ENCODE measurements around the gene S100A9. TPM values are rescaled to one million over a fixed set of nuclear protein-coding genes. Genes with fewer than 3 reads are reported as not detected.

Gene S100A9
- total and polyA plus RNA-seq, 2 experiments from 2014 or later: not detected

- Histone ChIP-seq H3K36me3 (ENCODE audit: insufficient read depth) (no peaks in the 10 kb centered on the region), H4K20me1 (replicated peaks; ENCODE audit: insufficient read depth) (no peaks in the 10 kb centered on the region), H3F3A (replicated peaks; ENCODE audit: low read depth) (no peaks in the 10 kb centered on the region), H3K27me3 (ENCODE audit: insufficient read depth) (peaks cover 9% of the 10 kb centered on the region; the same call in 1 of the 2 replicates), H3K27ac (ENCODE audit: low read depth) (no peak overlapping the region), H3K4me2 (no peak overlapping the region), H3K79me2 (replicated peaks; ENCODE audit: insufficient read depth) (no peaks in the 10 kb centered on the region), H3K4me1 (ENCODE audit: insufficient read depth) (no peaks in the 10 kb centered on the region), H3K9me2 (ENCODE audit: insufficient read depth) (0 out of 2 replicates have a peak, but pooled peaks cover 3% of the 10 kb centered on the region), H3K4me3 (no peak overlapping the region), H2AFZ (no peak overlapping the region)
- Mint-ChIP-seq H3K4me1 (peaks cover 13% of the 10 kb centered on the region), H3K4me3 (no peak overlapping the region), H3K27me3 (ENCODE audit: insufficient read depth, low read depth, poor library complexity) (peaks cover 21% of the 10 kb centered on the region), H3K27ac (no peak overlapping the region), H3K9me3 (peaks cover 7% of the 10 kb centered on the region), H3K36me3 (ENCODE audit: low read depth) (peaks cover 2% of the 10 kb centered on the region)
- peak; percentile 44 for DNase-seq (ENCODE audit: low spot score)
- ATAC-seq: peak; percentile 49
- TF ChIP-seq REST (IDR thresholded peaks at IDR 0.05; ENCODE audit: unreplicated experiment) (no peak), ZNF331 (CRISPR knock-in tag; IDR thresholded peaks at IDR 0.05; ENCODE audit: low read depth) (no peak), EZH2phosphoT487 (IDR thresholded peaks at IDR 0.05; ENCODE audit: unreplicated experiment) (no peak)
- TF ChIP-seq, protein P1, sequence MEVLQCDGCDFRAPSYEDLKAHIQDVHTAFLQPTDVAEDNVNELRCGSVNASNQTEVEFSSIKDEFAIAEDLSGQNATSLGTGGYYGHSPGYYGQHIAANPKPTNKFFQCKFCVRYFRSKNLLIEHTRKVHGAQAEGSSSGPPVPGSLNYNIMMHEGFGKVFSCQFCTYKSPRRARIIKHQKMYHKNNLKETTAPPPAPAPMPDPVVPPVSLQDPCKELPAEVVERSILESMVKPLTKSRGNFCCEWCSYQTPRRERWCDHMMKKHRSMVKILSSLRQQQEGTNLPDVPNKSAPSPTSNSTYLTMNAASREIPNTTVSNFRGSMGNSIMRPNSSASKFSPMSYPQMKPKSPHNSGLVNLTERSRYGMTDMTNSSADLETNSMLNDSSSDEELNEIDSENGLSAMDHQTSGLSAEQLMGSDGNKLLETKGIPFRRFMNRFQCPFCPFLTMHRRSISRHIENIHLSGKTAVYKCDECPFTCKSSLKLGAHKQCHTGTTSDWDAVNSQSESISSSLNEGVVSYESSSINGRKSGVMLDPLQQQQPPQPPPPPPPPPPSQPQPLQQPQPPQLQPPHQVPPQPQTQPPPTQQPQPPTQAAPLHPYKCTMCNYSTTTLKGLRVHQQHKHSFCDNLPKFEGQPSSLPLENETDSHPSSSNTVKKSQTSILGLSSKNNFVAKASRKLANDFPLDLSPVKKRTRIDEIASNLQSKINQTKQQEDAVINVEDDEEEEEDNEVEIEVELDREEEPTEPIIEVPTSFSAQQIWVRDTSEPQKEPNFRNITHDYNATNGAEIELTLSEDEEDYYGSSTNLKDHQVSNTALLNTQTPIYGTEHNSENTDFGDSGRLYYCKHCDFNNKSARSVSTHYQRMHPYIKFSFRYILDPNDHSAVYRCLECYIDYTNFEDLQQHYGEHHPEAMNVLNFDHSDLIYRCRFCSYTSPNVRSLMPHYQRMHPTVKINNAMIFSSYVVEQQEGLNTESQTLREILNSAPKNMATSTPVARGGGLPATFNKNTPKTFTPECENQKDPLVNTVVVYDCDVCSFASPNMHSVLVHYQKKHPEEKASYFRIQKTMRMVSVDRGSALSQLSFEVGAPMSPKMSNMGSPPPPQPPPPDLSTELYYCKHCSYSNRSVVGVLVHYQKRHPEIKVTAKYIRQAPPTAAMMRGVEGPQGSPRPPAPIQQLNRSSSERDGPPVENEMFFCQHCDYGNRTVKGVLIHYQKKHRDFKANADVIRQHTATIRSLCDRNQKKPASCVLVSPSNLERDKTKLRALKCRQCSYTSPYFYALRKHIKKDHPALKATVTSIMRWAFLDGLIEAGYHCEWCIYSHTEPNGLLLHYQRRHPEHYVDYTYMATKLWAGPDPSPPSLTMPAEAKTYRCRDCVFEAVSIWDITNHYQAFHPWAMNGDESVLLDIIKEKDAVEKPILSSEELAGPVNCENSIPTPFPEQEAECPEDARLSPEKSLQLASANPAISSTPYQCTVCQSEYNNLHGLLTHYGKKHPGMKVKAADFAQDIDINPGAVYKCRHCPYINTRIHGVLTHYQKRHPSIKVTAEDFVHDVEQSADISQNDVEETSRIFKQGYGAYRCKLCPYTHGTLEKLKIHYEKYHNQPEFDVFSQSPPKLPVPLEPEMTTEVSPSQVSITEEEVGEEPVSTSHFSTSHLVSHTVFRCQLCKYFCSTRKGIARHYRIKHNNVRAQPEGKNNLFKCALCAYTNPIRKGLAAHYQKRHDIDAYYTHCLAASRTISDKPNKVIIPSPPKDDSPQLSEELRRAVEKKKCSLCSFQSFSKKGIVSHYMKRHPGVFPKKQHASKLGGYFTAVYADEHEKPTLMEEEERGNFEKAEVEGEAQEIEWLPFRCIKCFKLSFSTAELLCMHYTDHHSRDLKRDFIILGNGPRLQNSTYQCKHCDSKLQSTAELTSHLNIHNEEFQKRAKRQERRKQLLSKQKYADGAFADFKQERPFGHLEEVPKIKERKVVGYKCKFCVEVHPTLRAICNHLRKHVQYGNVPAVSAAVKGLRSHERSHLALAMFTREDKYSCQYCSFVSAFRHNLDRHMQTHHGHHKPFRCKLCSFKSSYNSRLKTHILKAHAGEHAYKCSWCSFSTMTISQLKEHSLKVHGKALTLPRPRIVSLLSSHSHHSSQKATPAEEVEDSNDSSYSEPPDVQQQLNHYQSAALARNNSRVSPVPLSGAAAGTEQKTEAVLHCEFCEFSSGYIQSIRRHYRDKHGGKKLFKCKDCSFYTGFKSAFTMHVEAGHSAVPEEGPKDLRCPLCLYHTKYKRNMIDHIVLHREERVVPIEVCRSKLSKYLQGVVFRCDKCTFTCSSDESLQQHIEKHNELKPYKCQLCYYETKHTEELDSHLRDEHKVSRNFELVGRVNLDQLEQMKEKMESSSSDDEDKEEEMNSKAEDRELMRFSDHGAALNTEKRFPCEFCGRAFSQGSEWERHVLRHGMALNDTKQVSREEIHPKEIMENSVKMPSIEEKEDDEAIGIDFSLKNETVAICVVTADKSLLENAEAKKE (CRISPR knock-in tag; IDR thresholded peaks at IDR 0.05): 0 out of 2 replicates have a peak, but pooled peaks have one; percentile 27
These were observed 46.5 kb downstream of the S100A9 start for GRCh38 chr1:153404086-153404635.
